K562 (cell line): ENCODE data around the gene TFDP3. TPM values are rescaled to one million over a fixed set of nuclear protein-coding genes. Genes with fewer than 3 reads are reported as not detected.

Source experiments
- NCOA4 ChIP-seq: fragments of 450-650 bp; IDR thresholded peaks from 2 replicates; pipeline ENCODE4 v1.6.1; 2018; ENCODE audit warnings: mild to moderate bottlenecking; ENCODE audit not compliant: partially characterized antibody
- polyA plus RNA-seq, 8 experiments: library from polyadenylated mRNA; depleted of rRNA in 4 of 8; stranded (reverse) in 5 of 8; unstranded in 3 of 8; fragments of >200 nt; fragmentation: Nextera tagmentation in 2 of 8; fragmentation: Illumina TruSeq in 1 of 8; extraction: Ambion mirVana in 2 of 8; extraction: Trizol in 1 of 8; gene quantifications; 2 replicates each; pipeline versions ENCODE4 v1.2.1 to v1.2.3, GENCODE V29; 2011 to 2014; ENCODE audit warnings: inconsistent platforms in 1 of 8, missing spikeins in 1 of 8
- total RNA-seq, 7 experiments: library from RNA; depleted of rRNA in 6 of 7; stranded (reverse); fragments of >200 nt in 6 of 7; fragmentation: Illumina TruSeq in 2 of 7; extraction: Trizol in 2 of 7; gene quantifications; 2 replicates each; pipeline versions ENCODE4 v1.2.1 to v1.2.3, GENCODE V29; 2011 to 2021; ENCODE audit warnings: low replicate concordance in 1 of 7
- TF ChIP-seq, protein P1 (sequence below), 2 experiments: fragments of 450-650 bp in 1 of 2; sonication (generic) in 1 of 2; formaldehyde crosslinking in 1 of 2; IDR thresholded peaks; 2 replicates each; pipeline versions ENCODE4 v1.7.1 to v1.9.0; 2016 to 2022; ENCODE audit warnings: inconsistent platforms in 1 of 2, mild to moderate bottlenecking in 1 of 2, missing genetic modification reagents in 1 of 2

TFDP3 gene
- total and polyA plus RNA-seq, 9 of the 15 experiments (the other 6 are each of a cell fraction or from before 2014, with no cell fraction given), result 0.09 to 0.25 (median 0.12) TPM; not detected in 5

DNA sequence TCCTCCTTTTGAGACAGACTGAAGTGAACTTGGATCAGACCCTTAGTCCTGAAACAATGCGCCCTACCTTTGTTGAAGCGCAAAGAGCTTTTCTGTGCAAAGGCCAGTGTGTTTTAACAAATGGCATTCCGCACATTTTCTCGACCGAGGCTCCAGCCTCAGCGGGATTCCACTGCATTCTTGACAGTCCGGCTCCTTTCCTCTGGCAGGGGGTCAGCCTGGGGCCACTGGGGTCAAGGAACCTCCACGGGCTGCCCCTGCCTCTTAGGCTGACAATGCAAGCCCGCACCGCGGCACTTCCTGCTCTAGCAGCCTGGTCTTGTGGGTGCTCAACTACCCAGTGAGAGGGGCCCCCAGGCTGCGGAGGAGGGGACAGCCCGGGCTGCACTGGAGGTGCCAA, 47.2 kb upstream of the TFDP3 start (continued):
- TF ChIP-seq, protein P1, sequence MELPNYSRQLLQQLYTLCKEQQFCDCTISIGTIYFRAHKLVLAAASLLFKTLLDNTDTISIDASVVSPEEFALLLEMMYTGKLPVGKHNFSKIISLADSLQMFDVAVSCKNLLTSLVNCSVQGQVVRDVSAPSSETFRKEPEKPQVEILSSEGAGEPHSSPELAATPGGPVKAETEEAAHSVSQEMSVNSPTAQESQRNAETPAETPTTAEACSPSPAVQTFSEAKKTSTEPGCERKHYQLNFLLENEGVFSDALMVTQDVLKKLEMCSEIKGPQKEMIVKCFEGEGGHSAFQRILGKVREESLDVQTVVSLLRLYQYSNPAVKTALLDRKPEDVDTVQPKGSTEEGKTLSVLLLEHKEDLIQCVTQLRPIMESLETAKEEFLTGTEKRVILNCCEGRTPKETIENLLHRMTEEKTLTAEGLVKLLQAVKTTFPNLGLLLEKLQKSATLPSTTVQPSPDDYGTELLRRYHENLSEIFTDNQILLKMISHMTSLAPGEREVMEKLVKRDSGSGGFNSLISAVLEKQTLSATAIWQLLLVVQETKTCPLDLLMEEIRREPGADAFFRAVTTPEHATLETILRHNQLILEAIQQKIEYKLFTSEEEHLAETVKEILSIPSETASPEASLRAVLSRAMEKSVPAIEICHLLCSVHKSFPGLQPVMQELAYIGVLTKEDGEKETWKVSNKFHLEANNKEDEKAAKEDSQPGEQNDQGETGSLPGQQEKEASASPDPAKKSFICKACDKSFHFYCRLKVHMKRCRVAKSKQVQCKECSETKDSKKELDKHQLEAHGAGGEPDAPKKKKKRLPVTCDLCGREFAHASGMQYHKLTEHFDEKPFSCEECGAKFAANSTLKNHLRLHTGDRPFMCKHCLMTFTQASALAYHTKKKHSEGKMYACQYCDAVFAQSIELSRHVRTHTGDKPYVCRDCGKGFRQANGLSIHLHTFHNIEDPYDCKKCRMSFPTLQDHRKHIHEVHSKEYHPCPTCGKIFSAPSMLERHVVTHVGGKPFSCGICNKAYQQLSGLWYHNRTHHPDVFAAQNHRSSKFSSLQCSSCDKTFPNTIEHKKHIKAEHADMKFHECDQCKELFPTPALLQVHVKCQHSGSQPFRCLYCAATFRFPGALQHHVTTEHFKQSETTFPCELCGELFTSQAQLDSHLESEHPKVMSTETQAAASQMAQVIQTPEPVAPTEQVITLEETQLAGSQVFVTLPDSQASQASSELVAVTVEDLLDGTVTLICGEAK (IDR thresholded peaks at IDR 0.05), result no peak
- TF ChIP-seq, protein P1 (CRISPR knock-in tag; IDR thresholded peaks at IDR 0.05), result no peak
- no peak for TF ChIP-seq NCOA4
